Stimulated activated naive CD4-positive, alpha-beta T cell treated with Interleukin-2 at 50 U/mL for 16 hours (primary cell): ENCODE results near the gene SNX8.

Source experiments
- DNase-seq: peaks from one replicate; lab custom pipeline; 2025; lab: John Stamatoyannopoulos, UW

The SNX8 gene

DNA sequence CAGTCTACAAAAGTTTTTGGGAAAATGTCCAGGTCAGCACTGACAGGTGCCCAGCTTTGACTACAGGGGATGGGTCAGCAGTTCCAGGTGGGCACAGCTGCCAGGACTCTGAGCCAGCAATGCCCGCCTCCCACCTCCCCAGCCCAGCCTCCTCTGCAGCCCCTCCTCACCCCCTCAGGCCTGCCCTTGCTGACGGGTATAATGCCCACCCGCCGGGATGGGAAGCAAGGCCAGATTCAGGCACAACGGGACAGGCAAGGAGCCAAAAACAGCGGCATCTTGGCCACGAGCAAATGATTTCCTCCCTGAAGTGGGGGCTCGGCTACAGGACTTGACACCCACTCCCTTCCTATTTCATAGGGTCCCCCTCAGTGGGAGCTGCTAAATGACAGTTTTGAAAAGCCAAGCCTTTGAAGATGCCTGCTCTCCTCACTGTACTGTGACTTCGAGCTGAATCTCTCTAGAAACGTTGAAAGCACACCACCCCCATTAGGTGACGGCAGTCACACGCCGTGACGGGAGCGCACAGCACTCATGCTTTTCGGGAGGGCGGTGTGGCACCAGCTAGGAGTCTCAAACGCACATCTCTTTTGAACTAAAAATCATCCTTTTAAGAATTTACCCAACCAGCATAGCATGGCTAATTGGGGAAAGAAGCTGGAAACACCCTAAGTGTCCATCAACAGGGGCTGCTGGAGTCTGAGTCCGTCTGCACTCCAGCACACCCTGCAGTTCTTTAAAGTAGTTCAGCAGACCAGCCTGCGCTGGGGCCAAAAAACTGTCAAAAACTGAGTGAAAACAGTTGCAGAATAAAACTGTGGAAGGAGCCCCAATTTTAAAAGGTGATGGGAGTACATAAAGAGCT lies 111.1 kb downstream of the SNX8 start:
- DNase-seq = no peak

DNA sequence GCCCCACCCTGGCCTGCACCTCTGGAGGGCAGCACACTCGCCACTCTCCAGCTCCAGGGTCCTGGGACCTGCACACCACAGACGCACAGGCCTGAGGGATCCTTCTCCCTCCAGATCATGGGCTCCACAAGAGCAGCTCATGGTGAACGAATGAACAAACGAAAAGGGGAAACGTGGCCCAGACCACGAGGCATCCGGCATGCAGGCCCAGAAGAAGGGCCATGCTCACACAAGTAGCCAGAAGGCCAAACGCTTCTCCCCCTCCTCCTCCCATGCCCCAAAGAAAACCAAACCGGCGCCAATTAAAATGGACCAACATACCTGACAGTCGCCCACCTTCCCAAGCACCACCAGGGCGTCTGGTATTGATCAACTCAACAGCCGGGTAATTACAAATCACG lies 111.9 kb downstream of the SNX8 start:
- DNase-seq = no peak
